ENCODE data around the gene XPO4.

DNA sequence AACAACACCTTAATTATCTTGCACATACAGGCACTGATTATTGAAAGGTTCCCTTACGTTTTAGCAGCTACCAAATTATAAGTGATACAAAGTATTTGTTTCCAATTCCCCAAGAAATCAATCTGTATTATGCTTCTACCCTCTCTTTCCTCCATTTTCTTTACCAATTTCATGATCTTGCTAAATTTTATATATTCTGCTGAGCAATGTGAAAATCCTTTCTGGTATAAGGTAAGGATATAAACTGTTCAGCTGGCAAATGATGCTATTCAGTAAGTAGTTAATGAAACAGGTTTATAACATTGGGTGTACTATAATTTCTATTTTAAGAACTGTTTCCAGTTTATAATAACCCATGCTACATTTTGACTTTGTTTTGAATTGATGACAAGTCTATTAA, 127.8 kb downstream of the XPO4 start:
- TF ChIP-seq, protein P1, sequence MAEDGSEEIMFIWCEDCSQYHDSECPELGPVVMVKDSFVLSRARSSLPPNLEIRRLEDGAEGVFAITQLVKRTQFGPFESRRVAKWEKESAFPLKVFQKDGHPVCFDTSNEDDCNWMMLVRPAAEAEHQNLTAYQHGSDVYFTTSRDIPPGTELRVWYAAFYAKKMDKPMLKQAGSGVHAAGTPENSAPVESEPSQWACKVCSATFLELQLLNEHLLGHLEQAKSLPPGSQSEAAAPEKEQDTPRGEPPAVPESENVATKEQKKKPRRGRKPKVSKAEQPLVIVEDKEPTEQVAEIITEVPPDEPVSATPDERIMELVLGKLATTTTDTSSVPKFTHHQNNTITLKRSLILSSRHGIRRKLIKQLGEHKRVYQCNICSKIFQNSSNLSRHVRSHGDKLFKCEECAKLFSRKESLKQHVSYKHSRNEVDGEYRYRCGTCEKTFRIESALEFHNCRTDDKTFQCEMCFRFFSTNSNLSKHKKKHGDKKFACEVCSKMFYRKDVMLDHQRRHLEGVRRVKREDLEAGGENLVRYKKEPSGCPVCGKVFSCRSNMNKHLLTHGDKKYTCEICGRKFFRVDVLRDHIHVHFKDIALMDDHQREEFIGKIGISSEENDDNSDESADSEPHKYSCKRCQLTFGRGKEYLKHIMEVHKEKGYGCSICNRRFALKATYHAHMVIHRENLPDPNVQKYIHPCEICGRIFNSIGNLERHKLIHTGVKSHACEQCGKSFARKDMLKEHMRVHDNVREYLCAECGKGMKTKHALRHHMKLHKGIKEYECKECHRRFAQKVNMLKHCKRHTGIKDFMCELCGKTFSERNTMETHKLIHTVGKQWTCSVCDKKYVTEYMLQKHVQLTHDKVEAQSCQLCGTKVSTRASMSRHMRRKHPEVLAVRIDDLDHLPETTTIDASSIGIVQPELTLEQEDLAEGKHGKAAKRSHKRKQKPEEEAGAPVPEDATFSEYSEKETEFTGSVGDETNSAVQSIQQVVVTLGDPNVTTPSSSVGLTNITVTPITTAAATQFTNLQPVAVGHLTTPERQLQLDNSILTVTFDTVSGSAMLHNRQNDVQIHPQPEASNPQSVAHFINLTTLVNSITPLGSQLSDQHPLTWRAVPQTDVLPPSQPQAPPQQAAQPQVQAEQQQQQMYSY (CRISPR knock-in tag; IDR thresholded peaks at IDR 0.05), result no peak
- TF ChIP-seq, protein P2, sequence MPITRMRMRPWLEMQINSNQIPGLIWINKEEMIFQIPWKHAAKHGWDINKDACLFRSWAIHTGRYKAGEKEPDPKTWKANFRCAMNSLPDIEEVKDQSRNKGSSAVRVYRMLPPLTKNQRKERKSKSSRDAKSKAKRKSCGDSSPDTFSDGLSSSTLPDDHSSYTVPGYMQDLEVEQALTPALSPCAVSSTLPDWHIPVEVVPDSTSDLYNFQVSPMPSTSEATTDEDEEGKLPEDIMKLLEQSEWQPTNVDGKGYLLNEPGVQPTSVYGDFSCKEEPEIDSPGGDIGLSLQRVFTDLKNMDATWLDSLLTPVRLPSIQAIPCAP (CRISPR knock-in tag; IDR thresholded peaks at IDR 0.05), result no peak
- TF ChIP-seq, protein P3, sequence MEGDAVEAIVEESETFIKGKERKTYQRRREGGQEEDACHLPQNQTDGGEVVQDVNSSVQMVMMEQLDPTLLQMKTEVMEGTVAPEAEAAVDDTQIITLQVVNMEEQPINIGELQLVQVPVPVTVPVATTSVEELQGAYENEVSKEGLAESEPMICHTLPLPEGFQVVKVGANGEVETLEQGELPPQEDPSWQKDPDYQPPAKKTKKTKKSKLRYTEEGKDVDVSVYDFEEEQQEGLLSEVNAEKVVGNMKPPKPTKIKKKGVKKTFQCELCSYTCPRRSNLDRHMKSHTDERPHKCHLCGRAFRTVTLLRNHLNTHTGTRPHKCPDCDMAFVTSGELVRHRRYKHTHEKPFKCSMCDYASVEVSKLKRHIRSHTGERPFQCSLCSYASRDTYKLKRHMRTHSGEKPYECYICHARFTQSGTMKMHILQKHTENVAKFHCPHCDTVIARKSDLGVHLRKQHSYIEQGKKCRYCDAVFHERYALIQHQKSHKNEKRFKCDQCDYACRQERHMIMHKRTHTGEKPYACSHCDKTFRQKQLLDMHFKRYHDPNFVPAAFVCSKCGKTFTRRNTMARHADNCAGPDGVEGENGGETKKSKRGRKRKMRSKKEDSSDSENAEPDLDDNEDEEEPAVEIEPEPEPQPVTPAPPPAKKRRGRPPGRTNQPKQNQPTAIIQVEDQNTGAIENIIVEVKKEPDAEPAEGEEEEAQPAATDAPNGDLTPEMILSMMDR (IDR thresholded peaks at IDR 0.05), result no peak
- TF ChIP-seq FOXP1 (CRISPR knock-in tag; IDR thresholded peaks at IDR 0.05; ENCODE audit: borderline replicate concordance) (no peak), SP1 (CRISPR knock-in tag; conservative IDR thresholded peaks at IDR 0.05) (no peak), KAT7 (CRISPR knock-in tag; IDR thresholded peaks at IDR 0.05; ENCODE audit: borderline replicate concordance) (no peak)
- TF ChIP-seq, protein P4, sequence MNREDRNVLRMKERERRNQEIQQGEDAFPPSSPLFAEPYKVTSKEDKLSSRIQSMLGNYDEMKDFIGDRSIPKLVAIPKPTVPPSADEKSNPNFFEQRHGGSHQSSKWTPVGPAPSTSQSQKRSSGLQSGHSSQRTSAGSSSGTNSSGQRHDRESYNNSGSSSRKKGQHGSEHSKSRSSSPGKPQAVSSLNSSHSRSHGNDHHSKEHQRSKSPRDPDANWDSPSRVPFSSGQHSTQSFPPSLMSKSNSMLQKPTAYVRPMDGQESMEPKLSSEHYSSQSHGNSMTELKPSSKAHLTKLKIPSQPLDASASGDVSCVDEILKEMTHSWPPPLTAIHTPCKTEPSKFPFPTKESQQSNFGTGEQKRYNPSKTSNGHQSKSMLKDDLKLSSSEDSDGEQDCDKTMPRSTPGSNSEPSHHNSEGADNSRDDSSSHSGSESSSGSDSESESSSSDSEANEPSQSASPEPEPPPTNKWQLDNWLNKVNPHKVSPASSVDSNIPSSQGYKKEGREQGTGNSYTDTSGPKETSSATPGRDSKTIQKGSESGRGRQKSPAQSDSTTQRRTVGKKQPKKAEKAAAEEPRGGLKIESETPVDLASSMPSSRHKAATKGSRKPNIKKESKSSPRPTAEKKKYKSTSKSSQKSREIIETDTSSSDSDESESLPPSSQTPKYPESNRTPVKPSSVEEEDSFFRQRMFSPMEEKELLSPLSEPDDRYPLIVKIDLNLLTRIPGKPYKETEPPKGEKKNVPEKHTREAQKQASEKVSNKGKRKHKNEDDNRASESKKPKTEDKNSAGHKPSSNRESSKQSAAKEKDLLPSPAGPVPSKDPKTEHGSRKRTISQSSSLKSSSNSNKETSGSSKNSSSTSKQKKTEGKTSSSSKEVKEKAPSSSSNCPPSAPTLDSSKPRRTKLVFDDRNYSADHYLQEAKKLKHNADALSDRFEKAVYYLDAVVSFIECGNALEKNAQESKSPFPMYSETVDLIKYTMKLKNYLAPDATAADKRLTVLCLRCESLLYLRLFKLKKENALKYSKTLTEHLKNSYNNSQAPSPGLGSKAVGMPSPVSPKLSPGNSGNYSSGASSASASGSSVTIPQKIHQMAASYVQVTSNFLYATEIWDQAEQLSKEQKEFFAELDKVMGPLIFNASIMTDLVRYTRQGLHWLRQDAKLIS (CRISPR knock-in tag; IDR thresholded peaks at IDR 0.05; ENCODE audit: borderline replicate concordance), result no peak

All from WTC11 (cell line).